Psoas muscle (tissue), 8 donors: ENCODE data around the gene TMEM132A. TPM values are rescaled to one million over a fixed set of nuclear protein-coding genes. Genes with fewer than 3 reads are reported as not detected.
A peak's percentile ranks its signal among the peaks of the same experiment; 100 is the strongest.

Experiments used
- ATAC-seq, 4 donors: fragments of 200-7000 bp; cut with Tn5 transposase; one replicate each; pipeline ENCODE4 v1.9.1; 2020; ENCODE audit warnings: moderate library complexity in 3 of 4, mild to moderate bottlenecking in 2 of 4
- DNase-seq, 2 donors: peaks; one replicate each; pipeline ENCODE4 v3.0.0-alpha.2; 2020
- H3K27ac ChIP-seq: fragments of 200-600 bp; one replicate; pipeline ENCODE4 v1.8.0; 2022
- H3K27me3 ChIP-seq, 3 donors: fragments of 200-600 bp in 1 of 3; one replicate each; pipeline versions ENCODE4 v1.6.1 to v1.8.0; 2013 to 2022; ENCODE audit warnings: low read length in 2 of 3, mild to moderate bottlenecking in 2 of 3, moderate library complexity in 1 of 3; ENCODE audit not compliant: insufficient read depth in 3 of 3
- H3K36me3 ChIP-seq, 2 donors: fragments of 200-600 bp in 1 of 2; one replicate each; pipeline versions ENCODE4 v1.6.1 to v1.8.0; 2013 to 2022; ENCODE audit warnings: low read depth in 1 of 2, mild to moderate bottlenecking in 1 of 2, moderate library complexity in 1 of 2; ENCODE audit not compliant: insufficient read depth in 1 of 2
- H3K4me1 ChIP-seq: fragments of 200-600 bp; one replicate; pipeline ENCODE4 v1.8.0; 2022
- H3K4me3 ChIP-seq: fragments of 200-600 bp; one replicate; pipeline ENCODE4 v1.8.0; 2022; ENCODE audit warnings: mild to moderate bottlenecking
- H3K9me3 ChIP-seq: fragments of 200-600 bp; one replicate; pipeline ENCODE4 v1.8.0; 2022
- CTCF ChIP-seq: fragments of 200-600 bp; IDR thresholded peaks from one replicate; pipeline ENCODE4 v1.8.0; 2022; ENCODE audit warnings: antibody characterized with exemption
- WGBS, 3 donors: extraction: QIAGEN DNeasy Blood & Tissue Kit; methylation state at CpG; one replicate each; pipeline versions ENCODE4 v1.1.6 to v1.1.7; 2013; 5-methylcytosine and 5-hydroxymethylcytosine counted together
- intact Hi-C, 2 donors: fragments of 100-400 bp; cut with DNase I; formaldehyde crosslinking; loops; one replicate each; pipeline versions ENCODE4 v1.11.0 to v1.14.2; 2022
- polyA plus RNA-seq, 3 donors: library from polyadenylated mRNA; stranded (reverse); fragments of 200-250 nt; gene quantifications; one replicate each; pipeline ENCODE4 v1.2.3, GENCODE V29; 2013
- total RNA-seq, 4 donors: library from RNA; stranded (reverse); fragmentation: NEBNext Ultra II Directional in 2 of 4; extraction: Animal tissue kit (Norgen Biotek cat#: 25700) in 2 of 4; gene quantifications; one replicate each; pipeline versions ENCODE4 v1.2.1 to v1.2.4, GENCODE V29; 2021 to 2023
- donor health status: healthy with polysubstance abuse.
- donor health status: DM: no; HTN: no; CAD: no; lungs with moderate emphysema.
- donor health status: Bipolar disorder and iron deficiency.
- donor health status: healthy.
- donor health status: DM: yes; HTN: yes; CAD: no.
- donor health status: DM: no; HTN: no; CAD: no.
- donor health status: DM: no; HTN: no; CAD: no.
- donor health status: DM: yes; HTN: yes; CAD: no.

TMEM132A gene
- total and polyA plus RNA-seq, 7 donors, result 2.0 to 7.7 (median 3.7) TPM

- WGBS, 3 donors, result 50 to 67% (median 51%) methylated on average over 13 of the region's 13 CpGs
- DNase-seq (no peak), ATAC-seq (no peak)
- intact Hi-C loops, result loop anchor here in 1 of 2 donors (5.0 kb wide), 1 partner anchor 59 kb away; the partner anchor contains the start of gene CCDC86
- Histone ChIP-seq H3K4me3 (no peak overlapping the region), H3K27ac (no peak overlapping the region), H3K27me3 (no peaks in the 10 kb centered on the region), H3K36me3 (peaks cover 21 to 86% of the 10 kb centered on the region in 2 donors), H3K9me3 (no peaks in the 10 kb centered on the region), H3K4me1 (peaks cover 16% of the 10 kb centered on the region)
- no peak for TF ChIP-seq CTCF
Measured at GRCh38 chr11:60900673-60901404, 23.4 kb upstream of the TMEM132A start.

DNA sequence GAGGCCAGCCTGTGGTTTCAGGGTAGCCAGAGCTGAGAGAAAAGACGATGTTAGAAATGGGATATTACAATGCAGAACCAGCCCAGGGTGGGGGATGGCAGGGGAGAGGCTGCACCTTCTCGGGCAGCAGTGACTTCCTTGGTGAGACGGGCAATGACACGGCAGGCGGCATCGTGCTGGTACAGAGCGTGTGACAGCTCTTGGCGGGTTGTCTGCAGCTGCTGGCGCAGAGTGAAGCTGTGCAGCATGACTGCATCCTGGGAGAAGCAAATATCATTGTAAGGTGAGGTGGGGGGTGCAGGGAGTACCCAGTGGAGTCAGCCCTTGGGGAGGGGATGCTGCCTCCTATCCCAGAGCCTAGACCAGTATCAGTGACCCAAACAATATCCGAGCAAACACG is 21.6 kb upstream of the TMEM132A start:
- intact Hi-C loops, result loop anchor here (2.0 to 5.0 kb wide), 2 partner anchors 60 kb away; partner anchors contain the start of gene CCDC86 (in 2 of the 2)
- no peak overlapping the region for H3K4me3 ChIP-seq
- H3K27ac ChIP-seq, result no peak overlapping the region
- no peak for TF ChIP-seq CTCF
- peaks cover 19 to 68% of the 10 kb centered on the region in 2 donors for H3K36me3 ChIP-seq
- WGBS, 3 donors, result 83 to 89% (median 86%) methylated on average over 11 of the region's 11 CpGs
- no peaks in the 10 kb centered on the region for H3K27me3 ChIP-seq
- H3K9me3 ChIP-seq, result no peaks in the 10 kb centered on the region
- no peak for ATAC-seq
- peaks cover 16% of the 10 kb centered on the region for H3K4me1 ChIP-seq
- DNase-seq, result no peak

GRCh38 chr11:60905047-60905446 is 19.2 kb upstream of the TMEM132A start:
- WGBS, 3 donors, result 32 to 44% (median 38%) methylated on average over 6 of the region's 6 CpGs
- peaks cover 8 to 45% of the 10 kb centered on the region in 2 donors for H3K36me3 ChIP-seq
- peak overlapping the region; percentile 99 for H3K4me3 ChIP-seq
- ATAC-seq (no peak), DNase-seq (no peak)
- H3K27me3 ChIP-seq, result no peaks in the 10 kb centered on the region
- H3K27ac ChIP-seq, result peak overlapping the region; percentile 93
- no peaks in the 10 kb centered on the region for H3K9me3 ChIP-seq
- intact Hi-C loops, result no loop called here
- H3K4me1 ChIP-seq, result peaks cover 16% of the 10 kb centered on the region
- no peak for TF ChIP-seq CTCF

DNA sequence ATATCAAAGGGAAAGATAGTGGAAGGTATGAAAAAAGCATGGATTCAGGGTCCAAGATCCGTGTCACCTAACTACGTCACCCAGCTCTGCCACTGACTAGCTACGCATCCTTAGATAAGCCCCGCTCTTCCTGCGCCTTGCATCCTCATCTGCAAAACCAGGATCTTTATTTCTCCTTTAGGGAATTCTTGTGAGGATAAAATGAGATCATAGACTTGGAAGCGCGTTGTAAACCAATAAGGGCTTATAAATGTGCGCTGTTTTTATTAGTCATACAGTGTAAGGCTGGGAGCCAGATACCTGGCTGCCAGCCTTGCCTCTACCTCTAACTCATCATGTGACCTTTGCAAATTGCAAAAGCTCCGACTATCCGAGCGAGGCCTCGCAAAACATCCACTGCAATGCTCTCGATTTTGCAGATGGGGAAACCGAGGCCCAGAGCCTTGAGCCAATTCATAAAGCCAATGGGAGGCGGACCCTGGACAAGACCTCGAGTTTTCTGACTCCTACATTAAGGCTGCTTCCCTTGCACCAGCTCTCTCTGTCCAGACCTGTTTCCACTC is 18.6 kb upstream of the TMEM132A start:
- intact Hi-C loops, result no loop called here

More for the DNA sequence above, 18.6 kb upstream of the TMEM132A start:
- H3K9me3 ChIP-seq, result no peaks in the 10 kb centered on the region
- no peaks in the 10 kb centered on the region for H3K27me3 ChIP-seq
- no peak for DNase-seq
- TF ChIP-seq CTCF, result no peak
- H3K4me1 ChIP-seq, result peaks cover 16% of the 10 kb centered on the region
- H3K27ac ChIP-seq, result peak overlapping the region; percentile 93
- H3K36me3 ChIP-seq, result peaks cover 8 to 39% of the 10 kb centered on the region in 2 donors
- ATAC-seq, result peak; percentile 36 to 56 (median 43)
- H3K4me3 ChIP-seq, result peak overlapping the region; percentile 99
- 6 to 10% (median 9%) methylated on average over 16 of the region's 16 CpGs for WGBS, 3 donors
